Prostate gland (tissue), 2 donors: Measurements from ENCODE around the gene SCN5A. TPM values are rescaled to one million over a fixed set of nuclear protein-coding genes. Genes with fewer than 3 reads are reported as not detected.

Experiments
- DNase-seq: peaks from one replicate; pipeline ENCODE4 v3.0.0-alpha.2; 2019; ENCODE audit warnings: low spot score
- H3K27ac ChIP-seq, 2 donors: fragments of 200-600 bp; sonication (generic); 2 replicates each; pipeline ENCODE4 v1.5.1; 2017 to 2019
- H3K27me3 ChIP-seq: fragments of 200-600 bp; sonication (generic); replicated peaks from 2 replicates; pipeline ENCODE4 v1.5.1; 2019; ENCODE audit not compliant: insufficient read depth
- H3K36me3 ChIP-seq, 2 donors: fragments of 200-600 bp; sonication (generic); 1 replicate in 1 of 2; 2 replicates in 1 of 2; pipeline versions ENCODE4 v1.5.1 to v1.8.1; 2017 to 2019
- H3K4me1 ChIP-seq: fragments of 200-600 bp; sonication (generic); replicated peaks from 2 replicates; pipeline ENCODE4 v1.5.1; 2019
- H3K4me3 ChIP-seq, 2 donors: fragments of 200-600 bp; sonication (generic); 2 replicates each; pipeline ENCODE4 v1.5.1; 2017 to 2019
- H3K9me3 ChIP-seq: fragments of 200-600 bp; sonication (generic); 2 replicates; pipeline ENCODE4 v1.5.1; 2017
- POLR2A ChIP-seq: fragments of 450-650 bp; IDR thresholded peaks from one replicate; pipeline ENCODE4 v1.6.1; 2016; ENCODE audit warnings: antibody characterized with exemption, mild to moderate bottlenecking
- POLR2AphosphoS5 ChIP-seq: sonication (generic); formaldehyde crosslinking; IDR thresholded peaks from one replicate; pipeline ENCODE4 v1.6.1; 2017; ENCODE audit warnings: antibody characterized with exemption
- WGBS: methylation state at CpG from one replicate; pipeline ENCODE4 v1.1.5; 2018; 5-methylcytosine and 5-hydroxymethylcytosine counted together
- intact Hi-C: fragments of 100-400 bp; cut with DNase I; formaldehyde crosslinking; loops from one replicate; pipeline ENCODE4 v1.14.2; 2022
- total RNA-seq, 2 donors: library from RNA; depleted of rRNA; stranded (reverse); fragments of >200 nt; gene quantifications; one replicate each; pipeline ENCODE4 v1.1.0, GENCODE V29; 2016
- TF ChIP-seq, protein P1 (sequence below), 4 experiments: fragments of 200-600 bp in 2 of 4; fragments of 450-650 bp in 2 of 4; sonication (generic) in 2 of 4; IDR thresholded peaks; 1 replicate in 3 of 4; 2 replicates in 1 of 4; pipeline ENCODE4 v1.5.1; 2016 to 2019; ENCODE audit warnings: antibody characterized with exemption in 4 of 4, mild to moderate bottlenecking in 2 of 4, moderate library complexity in 2 of 4

The SCN5A gene
- total RNA-seq, 2 donors from 2014 or later = 0.23 to 1.5 TPM

DNA sequence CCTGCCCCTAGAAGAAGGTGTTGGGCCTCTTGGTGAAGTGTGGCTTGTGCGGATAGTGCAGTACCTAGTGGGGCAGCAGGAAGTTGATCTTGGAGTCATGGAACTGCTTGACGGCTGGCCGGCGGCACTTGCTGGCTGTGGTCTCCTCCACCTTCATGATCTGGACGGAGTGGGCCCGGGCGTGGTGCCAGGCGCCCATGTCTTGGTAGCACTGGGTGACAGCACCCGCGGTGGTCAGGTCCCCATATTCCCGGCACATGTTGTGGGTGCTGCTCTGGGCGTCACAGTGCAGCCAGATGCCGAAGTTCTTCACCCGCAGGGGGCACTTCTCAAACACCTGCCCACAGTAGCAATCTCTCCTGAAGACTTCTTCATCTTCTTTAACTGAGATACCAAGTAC lies 122.7 kb downstream of the SCN5A start:
- no peak overlapping the region for H3K27ac ChIP-seq
- peaks cover 0 to 5% of the 10 kb centered on the region in 2 donors for H3K36me3 ChIP-seq
- no peak overlapping the region for H3K4me3 ChIP-seq
- H3K27me3 ChIP-seq = no peaks in the 10 kb centered on the region
- TF ChIP-seq POLR2AphosphoS5 (no peak), POLR2A (no peak)
- TF ChIP-seq, protein P1, sequence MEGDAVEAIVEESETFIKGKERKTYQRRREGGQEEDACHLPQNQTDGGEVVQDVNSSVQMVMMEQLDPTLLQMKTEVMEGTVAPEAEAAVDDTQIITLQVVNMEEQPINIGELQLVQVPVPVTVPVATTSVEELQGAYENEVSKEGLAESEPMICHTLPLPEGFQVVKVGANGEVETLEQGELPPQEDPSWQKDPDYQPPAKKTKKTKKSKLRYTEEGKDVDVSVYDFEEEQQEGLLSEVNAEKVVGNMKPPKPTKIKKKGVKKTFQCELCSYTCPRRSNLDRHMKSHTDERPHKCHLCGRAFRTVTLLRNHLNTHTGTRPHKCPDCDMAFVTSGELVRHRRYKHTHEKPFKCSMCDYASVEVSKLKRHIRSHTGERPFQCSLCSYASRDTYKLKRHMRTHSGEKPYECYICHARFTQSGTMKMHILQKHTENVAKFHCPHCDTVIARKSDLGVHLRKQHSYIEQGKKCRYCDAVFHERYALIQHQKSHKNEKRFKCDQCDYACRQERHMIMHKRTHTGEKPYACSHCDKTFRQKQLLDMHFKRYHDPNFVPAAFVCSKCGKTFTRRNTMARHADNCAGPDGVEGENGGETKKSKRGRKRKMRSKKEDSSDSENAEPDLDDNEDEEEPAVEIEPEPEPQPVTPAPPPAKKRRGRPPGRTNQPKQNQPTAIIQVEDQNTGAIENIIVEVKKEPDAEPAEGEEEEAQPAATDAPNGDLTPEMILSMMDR (IDR thresholded peaks at IDR 0.05) = no peak
- intact Hi-C loops = loop anchor here (10.0 kb wide), 1 partner anchor 498 kb away; no protein-coding TSS in a partner anchor
- no peak for DNase-seq
- no peaks in the 10 kb centered on the region for H3K4me1 ChIP-seq
- 98% methylated on average over 14 of the region's 14 CpGs for WGBS
- H3K9me3 ChIP-seq = no peaks in the 10 kb centered on the region

DNA sequence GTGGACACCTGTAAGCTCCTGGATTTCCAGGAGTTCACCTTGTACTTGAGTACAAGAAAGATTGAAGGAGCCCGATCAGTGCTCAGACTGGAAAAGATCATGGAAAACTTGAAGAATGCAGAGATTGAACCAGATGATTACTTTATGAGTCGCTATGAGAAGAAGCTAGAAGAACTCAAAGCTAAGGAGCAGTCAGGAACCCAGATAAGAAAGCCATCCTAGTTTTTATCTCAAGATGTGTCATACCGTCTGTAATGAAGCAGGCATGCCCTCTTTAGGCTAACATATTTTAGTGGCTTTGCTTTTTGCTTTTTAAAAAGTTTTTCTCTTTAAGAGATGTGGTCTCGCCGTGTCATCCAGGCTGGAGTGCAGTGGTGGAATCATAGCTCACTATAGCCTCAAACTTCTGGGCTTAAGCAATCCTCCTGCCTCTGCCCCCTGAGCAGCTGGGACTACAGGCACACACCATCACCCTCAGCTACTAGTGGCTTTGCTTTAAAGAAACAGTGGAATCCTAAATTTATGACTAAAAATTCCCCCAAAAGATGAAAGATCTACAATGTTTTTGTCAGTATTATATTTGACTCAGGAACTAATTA lies 125.2 kb downstream of the SCN5A start:
- WGBS = 95% methylated on average over 5 of the region's 5 CpGs
- intact Hi-C loops = loop anchor here (5.0 to 10.0 kb wide), 2 partner anchors 318 to 501 kb away; no protein-coding TSS in a partner anchor
- TF ChIP-seq, protein P1 (IDR thresholded peaks at IDR 0.05) = no peak
- TF ChIP-seq POLR2AphosphoS5 (no peak), POLR2A (no peak)
- Histone ChIP-seq H3K4me1 (no peaks in the 10 kb centered on the region), H3K9me3 (no peaks in the 10 kb centered on the region), H3K27me3 (no peaks in the 10 kb centered on the region), H3K4me3 (no peak overlapping the region), H3K27ac (no peak overlapping the region), H3K36me3 (peaks cover 0 to 5% of the 10 kb centered on the region in 2 donors)
- DNase-seq = no peak

DNA sequence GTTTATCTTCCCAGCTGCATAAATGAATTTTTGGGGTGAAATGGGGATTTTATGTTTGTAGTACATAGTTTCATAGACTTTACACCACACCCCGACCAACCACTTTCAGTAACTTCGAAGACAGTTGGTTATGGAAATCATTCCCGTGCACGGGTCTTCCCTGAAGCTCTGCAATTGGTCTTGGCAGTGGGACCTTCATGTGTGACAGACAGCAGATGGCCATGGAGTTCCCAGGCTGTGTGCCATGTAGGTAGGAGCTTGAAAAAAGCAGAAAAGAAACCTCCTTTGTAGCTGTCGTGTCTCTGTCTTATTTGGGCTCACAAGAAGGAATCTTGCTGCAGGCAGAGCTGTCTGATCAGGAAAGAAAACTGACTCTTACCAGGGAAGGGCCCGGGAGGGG lies 127.5 kb downstream of the SCN5A start:
- peaks cover 0 to 5% of the 10 kb centered on the region in 2 donors for H3K36me3 ChIP-seq
- H3K9me3 ChIP-seq = no peaks in the 10 kb centered on the region
- TF ChIP-seq POLR2AphosphoS5 = no peak
- TF ChIP-seq POLR2A = no peak
- TF ChIP-seq, protein P1 (IDR thresholded peaks at IDR 0.05) = no peak
- intact Hi-C loops = loop anchor here (5.0 to 10.0 kb wide), 2 partner anchors 320 to 503 kb away; no protein-coding TSS in a partner anchor
- H3K4me3 ChIP-seq = no peak overlapping the region
- DNase-seq = no peak
- no peaks in the 10 kb centered on the region for H3K27me3 ChIP-seq
- 85% methylated on average over 6 of the region's 6 CpGs for WGBS
- H3K4me1 ChIP-seq = no peaks in the 10 kb centered on the region
- H3K27ac ChIP-seq = no peak overlapping the region

DNA sequence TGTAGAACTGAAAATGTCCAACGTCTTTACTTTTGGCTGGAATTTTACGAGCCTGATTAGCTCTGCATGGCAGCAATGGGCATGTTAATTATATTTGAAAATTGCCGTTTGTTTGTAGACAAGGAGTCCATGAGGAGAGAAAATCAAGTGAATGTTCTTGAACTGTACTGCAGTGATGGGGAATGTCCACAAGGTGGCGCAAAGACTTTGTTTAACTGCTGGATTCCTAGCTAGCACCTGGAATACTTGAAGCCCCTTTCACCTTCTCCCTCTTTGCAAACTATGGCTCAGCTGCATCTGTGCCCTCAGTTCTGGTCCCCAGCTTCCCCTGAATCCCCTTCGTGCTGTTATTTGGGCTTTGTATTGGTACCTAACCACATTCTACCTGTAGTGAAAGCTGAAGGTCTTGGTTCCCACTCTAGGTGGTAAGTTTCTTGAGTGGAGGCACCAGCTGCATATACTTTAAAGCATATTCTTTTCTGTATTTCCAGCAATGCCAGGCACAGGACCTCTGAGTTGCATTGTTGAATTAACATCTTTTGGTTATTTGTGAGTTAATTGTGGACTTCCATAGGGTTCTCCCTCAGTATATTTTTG lies 128.0 kb downstream of the SCN5A start:
- under 1% methylated on average over 5 of the region's 5 CpGs for WGBS
- intact Hi-C loops = loop anchor here (1.0 to 10.0 kb wide), 3 partner anchors 130 to 503 kb away; no protein-coding TSS in a partner anchor
- DNase-seq = peak; percentile 60

More for the DNA sequence above, 128.0 kb downstream of the SCN5A start:
- H3K36me3 ChIP-seq = peaks cover 0 to 5% of the 10 kb centered on the region in 2 donors
- H3K4me1 ChIP-seq = no peaks in the 10 kb centered on the region
- H3K27me3 ChIP-seq = no peaks in the 10 kb centered on the region
- H3K27ac ChIP-seq = no peak overlapping the region
- no peak for TF ChIP-seq POLR2A
- TF ChIP-seq, protein P1 (IDR thresholded peaks at IDR 0.05) = peak; percentile 80 to 90 (median 84)
- no peak overlapping the region for H3K4me3 ChIP-seq
- no peaks in the 10 kb centered on the region for H3K9me3 ChIP-seq
